K562 (cell line): Measurements from ENCODE around the gene TMEM19. TPM values are rescaled to one million over a fixed set of nuclear protein-coding genes. Genes with fewer than 3 reads are reported as not detected.

Experiments used
- DDX20 ChIP-seq: fragments of 450-650 bp; IDR thresholded peaks from 2 replicates; pipeline ENCODE4 v1.6.1; 2016; ENCODE audit warnings: missing genetic modification characterization, low read depth, mild to moderate bottlenecking, missing compliant biosample characterization, moderate library complexity
- FOSL1 ChIP-seq: fragments of 200-800 bp; sonication (Bioruptor generic); conservative IDR thresholded peaks from 2 replicates; pipeline ENCODE4 v1.6.1; 2016; ENCODE audit warnings: missing genetic modification characterization, missing compliant biosample characterization
- FOXA3 ChIP-seq, 2 experiments: fragments of 450-650 bp in 1 of 2; sonication (generic) in 1 of 2; formaldehyde crosslinking; IDR thresholded peaks in 1 of 2; conservative IDR thresholded peaks in 1 of 2; 2 replicates each; pipeline versions ENCODE4 v1.4.0 to v1.8.0; 2020 to 2022; ENCODE audit warnings: mild to moderate bottlenecking in 2 of 2, missing genetic modification reagents in 1 of 2
- GATA2 ChIP-seq: sonication (generic); formaldehyde crosslinking; IDR thresholded peaks from 2 replicates; pipeline ENCODE4 v1.4.0; 2020; ENCODE audit warnings: mild to moderate bottlenecking, missing genetic modification reagents
- HCFC1 ChIP-seq: IDR thresholded peaks from 2 replicates; pipeline ENCODE4 v1.6.1; 2012; ENCODE audit warnings: low read depth, low read length, improper control_type of control experiment
- HSF4 ChIP-seq: fragments of 250-450 bp; sonication (Bioruptor Pico); IDR thresholded peaks from 2 replicates; pipeline ENCODE4 v2.1.2; 2022; ENCODE audit warnings: mild to moderate bottlenecking, moderate library complexity, borderline replicate concordance
- LCOR ChIP-seq: sonication (generic); formaldehyde crosslinking; IDR thresholded peaks from 2 replicates; pipeline ENCODE4 v1.8.0; 2022; ENCODE audit warnings: mild to moderate bottlenecking, missing genetic modification reagents
- NFIX ChIP-seq: fragments of 250-450 bp; sonication (Bioruptor Pico); IDR thresholded peaks from 2 replicates; pipeline ENCODE4 v1.4.0; 2020; ENCODE audit warnings: low read depth, mild to moderate bottlenecking, moderate library complexity
- PRMT5 ChIP-seq: sonication (generic); formaldehyde crosslinking; IDR thresholded peaks from 2 replicates; pipeline ENCODE4 v1.5.0; 2020; ENCODE audit warnings: missing genetic modification reagents
- TAF9B ChIP-seq: fragments of 450-650 bp; IDR thresholded peaks from 2 replicates; pipeline ENCODE4 v1.6.1; 2018; ENCODE audit warnings: mild to moderate bottlenecking; ENCODE audit not compliant: partially characterized antibody
- XRCC5 ChIP-seq: fragments of 200-400 bp; formaldehyde crosslinking; IDR thresholded peaks from 2 replicates; pipeline ENCODE4 v1.6.1; 2017; ENCODE audit warnings: low read depth, mild to moderate bottlenecking, low read length
- ZC3H8 ChIP-seq: fragments of 450-650 bp; IDR thresholded peaks from 2 replicates; pipeline ENCODE4 v1.6.1; 2017
- ZNF695 ChIP-seq: fragments of 450-650 bp; formaldehyde crosslinking; IDR thresholded peaks from 2 replicates; pipeline ENCODE4 v1.4.0; 2020; ENCODE audit warnings: mild to moderate bottlenecking, moderate library complexity
- polyA plus RNA-seq, 8 experiments: library from polyadenylated mRNA; depleted of rRNA in 4 of 8; stranded (reverse) in 5 of 8; unstranded in 3 of 8; fragments of >200 nt; fragmentation: Nextera tagmentation in 2 of 8; fragmentation: Illumina TruSeq in 1 of 8; extraction: Ambion mirVana in 2 of 8; extraction: Trizol in 1 of 8; gene quantifications; 2 replicates each; pipeline versions ENCODE4 v1.2.1 to v1.2.3, GENCODE V29; 2011 to 2014; ENCODE audit warnings: inconsistent platforms in 1 of 8, missing spikeins in 1 of 8
- total RNA-seq, 7 experiments: library from RNA; depleted of rRNA in 6 of 7; stranded (reverse); fragments of >200 nt in 6 of 7; fragmentation: Illumina TruSeq in 2 of 7; extraction: Trizol in 2 of 7; gene quantifications; 2 replicates each; pipeline versions ENCODE4 v1.2.1 to v1.2.3, GENCODE V29; 2011 to 2021; ENCODE audit warnings: low replicate concordance in 1 of 7
- TF ChIP-seq, protein P1 (sequence below): fragments of 250-450 bp; sonication (Bioruptor Pico); IDR thresholded peaks from 2 replicates; pipeline ENCODE4 v1.5.0; 2021; ENCODE audit warnings: mild to moderate bottlenecking, borderline replicate concordance
- TF ChIP-seq, protein P2 (sequence below): fragments of 450-650 bp; IDR thresholded peaks from 2 replicates; pipeline ENCODE4 v1.7.1; 2018; ENCODE audit warnings: mild to moderate bottlenecking, low read depth; ENCODE audit not compliant: partially characterized antibody
- TF ChIP-seq, protein P3 (sequence below): fragments of 150-350 bp; conservative IDR thresholded peaks from 2 replicates; pipeline ENCODE4 v1.6.1; 2014; ENCODE audit warnings: low read length
- TF ChIP-seq, protein P4 (sequence below): fragments of 450-650 bp; IDR thresholded peaks from 2 replicates; pipeline ENCODE4 v1.6.1; 2016; ENCODE audit warnings: borderline replicate concordance

The TMEM19 gene
- total and polyA plus RNA-seq, 9 of the 15 experiments (the other 6 are each of a cell fraction or from before 2014, with no cell fraction given): 8.2 to 24.2 (median 17.2) TPM

DNA sequence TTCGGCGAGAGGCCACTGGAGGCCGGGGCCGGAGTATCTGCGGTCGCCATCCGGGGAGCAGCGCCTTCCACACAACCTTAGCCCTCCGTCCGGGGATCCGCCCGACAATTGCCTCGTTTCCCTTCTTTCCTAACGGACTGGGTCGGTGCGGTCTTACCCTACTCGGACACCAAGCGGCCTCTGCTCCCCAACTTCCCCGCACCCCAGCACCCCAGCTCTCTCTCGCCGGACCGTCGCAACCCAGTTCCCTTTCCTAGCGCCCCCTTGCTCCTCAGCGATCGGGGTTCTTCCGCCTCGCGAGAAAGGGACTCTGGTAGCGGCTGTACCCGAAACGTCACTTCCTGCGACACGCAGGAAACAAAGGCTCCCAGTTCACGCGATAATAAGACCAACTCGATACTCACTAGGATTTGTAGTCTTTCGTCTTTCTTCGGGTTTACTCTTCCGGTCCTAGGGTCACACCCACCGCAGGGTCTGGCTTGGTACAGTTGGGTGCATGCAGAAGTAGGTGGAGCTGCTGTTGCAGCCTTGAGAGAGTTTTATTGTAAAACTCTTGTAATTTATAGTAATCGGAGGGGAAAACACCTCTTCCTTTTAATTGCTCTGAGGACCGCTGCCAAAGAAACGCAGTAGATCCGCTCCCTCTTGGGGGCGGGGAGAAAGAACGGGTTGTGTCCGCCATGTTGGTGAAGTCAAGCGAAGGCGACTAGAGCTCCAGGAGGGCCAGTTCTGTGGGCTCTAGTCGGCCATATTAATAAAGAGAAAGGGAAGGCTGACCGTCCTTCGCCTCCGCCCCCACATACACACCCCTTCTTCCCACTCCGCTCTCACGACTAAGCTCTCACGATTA is 22.1 kb upstream of the TMEM19 start, which contains the start of the genes THAP2 and ZFC3H1 (continued):
- TF ChIP-seq, protein P1, sequence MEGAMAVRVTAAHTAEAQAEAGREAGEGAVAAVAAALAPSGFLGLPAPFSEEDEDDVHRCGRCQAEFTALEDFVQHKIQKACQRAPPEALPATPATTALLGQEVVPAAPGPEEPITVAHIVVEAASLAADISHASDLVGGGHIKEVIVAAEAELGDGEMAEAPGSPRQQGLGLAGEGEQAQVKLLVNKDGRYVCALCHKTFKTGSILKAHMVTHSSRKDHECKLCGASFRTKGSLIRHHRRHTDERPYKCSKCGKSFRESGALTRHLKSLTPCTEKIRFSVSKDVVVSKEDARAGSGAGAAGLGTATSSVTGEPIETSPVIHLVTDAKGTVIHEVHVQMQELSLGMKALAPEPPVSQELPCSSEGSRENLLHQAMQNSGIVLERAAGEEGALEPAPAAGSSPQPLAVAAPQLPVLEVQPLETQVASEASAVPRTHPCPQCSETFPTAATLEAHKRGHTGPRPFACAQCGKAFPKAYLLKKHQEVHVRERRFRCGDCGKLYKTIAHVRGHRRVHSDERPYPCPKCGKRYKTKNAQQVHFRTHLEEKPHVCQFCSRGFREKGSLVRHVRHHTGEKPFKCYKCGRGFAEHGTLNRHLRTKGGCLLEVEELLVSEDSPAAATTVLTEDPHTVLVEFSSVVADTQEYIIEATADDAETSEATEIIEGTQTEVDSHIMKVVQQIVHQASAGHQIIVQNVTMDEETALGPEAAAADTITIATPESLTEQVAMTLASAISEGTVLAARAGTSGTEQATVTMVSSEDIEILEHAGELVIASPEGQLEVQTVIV (CRISPR knock-in tag): no peak
- TF ChIP-seq ZNF695 (CRISPR knock-in tag) (no peak), LCOR (CRISPR knock-in tag) (peak; percentile 46; the same call in 1 of the 2 replicates), GATA2 (CRISPR knock-in tag) (no peak; the same call in 1 of the 2 replicates), XRCC5 (peak; percentile 34), DDX20 (tag) (no peak), ZC3H8 (no peak), PRMT5 (CRISPR knock-in tag) (no peak), NFIX (no peak), HSF4 (CRISPR knock-in tag) (no peak), HCFC1 (peak; percentile 84), FOXA3 (CRISPR knock-in tag; conservative IDR thresholded peaks at IDR 0.05 in 1 of 2, IDR thresholded peaks at IDR 0.05 in 1 of 2) (0 out of 4 replicates have a peak, but pooled peaks of 1 of the 2 experiments have one; percentile 15), TAF9B (peak; percentile 54), FOSL1 (peak; percentile 42; the same call in 1 of the 2 replicates)
- TF ChIP-seq, protein P2, sequence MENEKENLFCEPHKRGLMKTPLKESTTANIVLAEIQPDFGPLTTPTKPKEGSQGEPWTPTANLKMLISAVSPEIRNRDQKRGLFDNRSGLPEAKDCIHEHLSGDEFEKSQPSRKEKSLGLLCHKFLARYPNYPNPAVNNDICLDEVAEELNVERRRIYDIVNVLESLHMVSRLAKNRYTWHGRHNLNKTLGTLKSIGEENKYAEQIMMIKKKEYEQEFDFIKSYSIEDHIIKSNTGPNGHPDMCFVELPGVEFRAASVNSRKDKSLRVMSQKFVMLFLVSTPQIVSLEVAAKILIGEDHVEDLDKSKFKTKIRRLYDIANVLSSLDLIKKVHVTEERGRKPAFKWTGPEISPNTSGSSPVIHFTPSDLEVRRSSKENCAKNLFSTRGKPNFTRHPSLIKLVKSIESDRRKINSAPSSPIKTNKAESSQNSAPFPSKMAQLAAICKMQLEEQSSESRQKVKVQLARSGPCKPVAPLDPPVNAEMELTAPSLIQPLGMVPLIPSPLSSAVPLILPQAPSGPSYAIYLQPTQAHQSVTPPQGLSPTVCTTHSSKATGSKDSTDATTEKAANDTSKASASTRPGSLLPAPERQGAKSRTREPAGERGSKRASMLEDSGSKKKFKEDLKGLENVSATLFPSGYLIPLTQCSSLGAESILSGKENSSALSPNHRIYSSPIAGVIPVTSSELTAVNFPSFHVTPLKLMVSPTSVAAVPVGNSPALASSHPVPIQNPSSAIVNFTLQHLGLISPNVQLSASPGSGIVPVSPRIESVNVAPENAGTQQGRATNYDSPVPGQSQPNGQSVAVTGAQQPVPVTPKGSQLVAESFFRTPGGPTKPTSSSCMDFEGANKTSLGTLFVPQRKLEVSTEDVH: peak; percentile 83
- TF ChIP-seq, protein P3, sequence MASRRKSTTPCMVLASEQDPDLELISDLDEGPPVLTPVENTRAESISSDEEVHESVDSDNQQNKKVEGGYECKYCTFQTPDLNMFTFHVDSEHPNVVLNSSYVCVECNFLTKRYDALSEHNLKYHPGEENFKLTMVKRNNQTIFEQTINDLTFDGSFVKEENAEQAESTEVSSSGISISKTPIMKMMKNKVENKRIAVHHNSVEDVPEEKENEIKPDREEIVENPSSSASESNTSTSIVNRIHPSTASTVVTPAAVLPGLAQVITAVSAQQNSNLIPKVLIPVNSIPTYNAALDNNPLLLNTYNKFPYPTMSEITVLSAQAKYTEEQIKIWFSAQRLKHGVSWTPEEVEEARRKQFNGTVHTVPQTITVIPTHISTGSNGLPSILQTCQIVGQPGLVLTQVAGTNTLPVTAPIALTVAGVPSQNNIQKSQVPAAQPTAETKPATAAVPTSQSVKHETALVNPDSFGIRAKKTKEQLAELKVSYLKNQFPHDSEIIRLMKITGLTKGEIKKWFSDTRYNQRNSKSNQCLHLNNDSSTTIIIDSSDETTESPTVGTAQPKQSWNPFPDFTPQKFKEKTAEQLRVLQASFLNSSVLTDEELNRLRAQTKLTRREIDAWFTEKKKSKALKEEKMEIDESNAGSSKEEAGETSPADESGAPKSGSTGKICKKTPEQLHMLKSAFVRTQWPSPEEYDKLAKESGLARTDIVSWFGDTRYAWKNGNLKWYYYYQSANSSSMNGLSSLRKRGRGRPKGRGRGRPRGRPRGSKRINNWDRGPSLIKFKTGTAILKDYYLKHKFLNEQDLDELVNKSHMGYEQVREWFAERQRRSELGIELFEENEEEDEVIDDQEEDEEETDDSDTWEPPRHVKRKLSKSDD: 0 out of 2 replicates have a peak, but pooled peaks have one; percentile 2
- TF ChIP-seq, protein P4, sequence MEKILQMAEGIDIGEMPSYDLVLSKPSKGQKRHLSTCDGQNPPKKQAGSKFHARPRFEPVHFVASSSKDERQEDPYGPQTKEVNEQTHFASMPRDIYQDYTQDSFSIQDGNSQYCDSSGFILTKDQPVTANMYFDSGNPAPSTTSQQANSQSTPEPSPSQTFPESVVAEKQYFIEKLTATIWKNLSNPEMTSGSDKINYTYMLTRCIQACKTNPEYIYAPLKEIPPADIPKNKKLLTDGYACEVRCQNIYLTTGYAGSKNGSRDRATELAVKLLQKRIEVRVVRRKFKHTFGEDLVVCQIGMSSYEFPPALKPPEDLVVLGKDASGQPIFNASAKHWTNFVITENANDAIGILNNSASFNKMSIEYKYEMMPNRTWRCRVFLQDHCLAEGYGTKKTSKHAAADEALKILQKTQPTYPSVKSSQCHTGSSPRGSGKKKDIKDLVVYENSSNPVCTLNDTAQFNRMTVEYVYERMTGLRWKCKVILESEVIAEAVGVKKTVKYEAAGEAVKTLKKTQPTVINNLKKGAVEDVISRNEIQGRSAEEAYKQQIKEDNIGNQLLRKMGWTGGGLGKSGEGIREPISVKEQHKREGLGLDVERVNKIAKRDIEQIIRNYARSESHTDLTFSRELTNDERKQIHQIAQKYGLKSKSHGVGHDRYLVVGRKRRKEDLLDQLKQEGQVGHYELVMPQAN: peak; percentile 38; the same call in 1 of the 2 replicates
